ENCODE data around the gene ACVR1. TPM values are rescaled to one million over a fixed set of nuclear protein-coding genes. Genes with fewer than 3 reads are reported as not detected.

ACVR1 gene
- total and polyA plus RNA-seq, 2 donors (not counting 3 experiments of a cell fraction or from before 2014, with no cell fraction given) = 24.8 to 33.6 TPM

- Histone ChIP-seq H2AFZ (ENCODE audit: low read depth, low read length) (no peak overlapping the region), H4K20me1 (replicated peaks; ENCODE audit: control insufficient read depth, extremely low read depth, insufficient read depth, low read length) (no peaks in the 10 kb centered on the region), H3K9ac (replicated peaks; ENCODE audit: extremely low read depth, insufficient read depth, low read length) (no peak overlapping the region), H3K27me3 (ENCODE audit: control insufficient read depth in 2 of 2, insufficient read depth in 2 of 2, low read length in 2 of 2) (no peaks in the 10 kb centered on the region), H3K4me1 (ENCODE audit: control insufficient read depth, extremely low read depth, insufficient read depth, low read length) (no peaks in the 10 kb centered on the region), H3K36me3 (ENCODE audit: control insufficient read depth in 2 of 2, extremely low read depth in 1 of 2, insufficient read depth in 2 of 2, low read length in 2 of 2) (peaks cover 0 to 11% of the 10 kb centered on the region in 2 experiments), H3K9me3 (replicated peaks; ENCODE audit: control insufficient read depth, insufficient read depth, low read length) (no peaks in the 10 kb centered on the region), H3K4me2 (ENCODE audit: insufficient read depth, low read length) (no peak overlapping the region), H3K4me3 (replicated peaks in 1 of 3; ENCODE audit: insufficient read depth in 1 of 3, low read depth in 1 of 3, low read length in 3 of 3) (no peak overlapping the region), H3K27ac (ENCODE audit: insufficient read depth, low read depth, low read length) (no peak overlapping the region), H3K79me2 (ENCODE audit: control insufficient read depth, insufficient read depth, low read length) (no peaks in the 10 kb centered on the region), H3K9me1 (replicated peaks; ENCODE audit: control insufficient read depth, extremely low read depth, insufficient read depth, low read length) (no peaks in the 10 kb centered on the region)
- intact Hi-C loops (cut with micrococcal nuclease) (no loop called here), dilution Hi-C loops (cut with MboI; ENCODE audit: extremely low pct_ligation_motif_present, low sequenced_read_pairs) (no loop called here)
- DNase-seq (ENCODE audit: low read depth, low spot score) (no peak), FAIRE-seq (no peak)
- BruUV-seq (replicated peaks) = no TSS peak
- ChIA-PET CTCF (no interaction called here), POLR2A (no interaction called here)
- no peak for TF ChIP-seq CTCF (IDR thresholded peaks at IDR 0.05; ENCODE audit: extremely low read depth in 1 of 2, insufficient read depth in 1 of 2, low read depth in 1 of 2, low read length in 2 of 2)
- TF ChIP-seq EZH2 (IDR thresholded peaks at IDR 0.05; ENCODE audit: borderline replicate concordance, low read depth, low read length, severe bottlenecking) = no peak
- no peak for TF ChIP-seq FOS (IDR thresholded peaks at IDR 0.05; ENCODE audit: borderline replicate concordance, insufficient read depth, low read length)
- no peak for TF ChIP-seq MYC (IDR thresholded peaks at IDR 0.05; ENCODE audit: low read depth, low read length)
- no peak for TF ChIP-seq POLR2AphosphoS5 (IDR thresholded peaks at IDR 0.05; ENCODE audit: insufficient read depth, low read depth, low read length)
- TF ChIP-seq POLR2A (IDR thresholded peaks at IDR 0.05; ENCODE audit: low read depth, low read length) = no peak
- no peak for TF ChIP-seq MAX (IDR thresholded peaks at IDR 0.05; ENCODE audit: insufficient read depth, insufficient read length)
- no peak for TF ChIP-seq GATA2 (IDR thresholded peaks at IDR 0.05; ENCODE audit: insufficient read depth, insufficient read length, low read depth, low read length)
- TF ChIP-seq JUN (IDR thresholded peaks at IDR 0.05; ENCODE audit: borderline replicate concordance, insufficient read depth, insufficient read length, low read depth) = no peak
Observed at GRCh38 chr2:157751462-157752058, 124.6 kb downstream of the ACVR1 start.

Data from endothelial cell of umbilical vein (primary cell).